Activated naive CD4-positive, alpha-beta T cell treated with anti-CD3 and anti-CD28 coated beads, Interleukin-2, amount 10 ng/mL, durations not matched to agents 5 hours and 36 hours (primary cell): ENCODE results near the gene MIPEP. TPM values are rescaled to one million over a fixed set of nuclear protein-coding genes. Genes with fewer than 3 reads are reported as not detected.

Experiments used
- total RNA-seq, 2 experiments: library from RNA; stranded (reverse); gene quantifications; one replicate each; pipeline ENCODE4 v1.2.3, GENCODE V29; 2021

The MIPEP gene
- 1 to 10 TPM; 5.8 to 9.9 TPM for total RNA-seq

GRCh38 chr13:23888658-23889614 lies at the start of gene MIPEP:
TSS of gene MIPEP (minus strand) at chr13:23889400. CDS start at chr13:23889320, 80 bp downstream.

DNA sequence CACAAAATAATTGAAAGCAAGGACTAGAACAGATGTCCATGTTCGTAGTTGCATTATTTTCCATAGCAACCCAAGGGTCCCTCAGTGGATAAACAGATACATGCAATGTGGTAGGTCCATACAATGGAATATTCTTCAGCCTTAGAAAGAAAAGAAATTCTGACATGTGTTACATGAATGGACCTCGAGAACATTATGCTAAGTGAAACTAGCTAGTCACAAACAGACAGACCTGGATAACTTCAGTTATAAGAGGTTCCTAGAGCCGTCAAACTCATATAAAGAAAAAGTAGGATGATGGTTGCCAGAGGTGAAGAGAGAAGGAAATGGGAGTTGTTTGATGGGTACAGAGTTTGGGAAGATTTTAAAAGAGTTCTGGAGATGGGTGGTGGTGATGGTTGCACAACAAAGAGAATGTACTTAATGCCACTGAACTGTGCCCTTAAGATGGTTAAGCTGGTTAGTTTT lies 8.3 kb upstream of the MIPEP start, which contains the start of gene C1QTNF9B:
Gene C1QTNF9B (minus strand): TSS at position 51 of the 468 bp plus-strand sequence.

Other genes starting within 250 kb of the MIPEP start
- not detected for gene C1QTNF9B, start 8.1 kb upstream of the MIPEP start, total RNA-seq